IMR-90 (cell line): ENCODE data around the gene GRIPAP1. TPM values are rescaled to one million over a fixed set of nuclear protein-coding genes. Genes with fewer than 3 reads are reported as not detected.

Experiments used
- ATAC-seq: fragments of 200-7000 bp; cut with Tn5 transposase; 2 replicates; pipeline ENCODE4 v1.9.1; 2020; ENCODE audit warnings: low read depth, mild to moderate bottlenecking, moderate library complexity
- BruUV-seq: library from RNA; stranded (reverse); fragments of 400-500 nt; replicated peaks from 2 replicates; lab custom pipeline; 2021; lab: Mats Ljungman, UMichigan
- CTCF ChIA-PET: fragments of 300-600 bp; formaldehyde crosslinking; extraction: SDS; loops from one replicate; lab custom pipeline; 2021; ENCODE audit warnings: antibody characterized with exemption; lab: Yijun Ruan, JAX
- POLR2A ChIA-PET: fragments of 300-600 bp; sonication (Branson Sonifier 250); formaldehyde crosslinking; loops from one replicate; lab custom pipeline; 2022; ENCODE audit warnings: antibody characterized with exemption; ENCODE audit not compliant: unreplicated experiment; lab: Charles Lee
- DNase-seq: peaks from one replicate; pipeline ENCODE4 v3.0.0; 2013
- H2AFZ ChIP-seq: replicated peaks from 2 replicates; pipeline ENCODE3; 2013; ENCODE audit warnings: low read length, mild to moderate bottlenecking; ENCODE audit not compliant: poor library complexity
- H2AK5ac ChIP-seq: 2 replicates; pipeline ENCODE4 v1.6.1; 2013; ENCODE audit warnings: low read depth, low read length, inconsistent platforms
- H2AK9ac ChIP-seq: replicated peaks from 2 replicates; pipeline ENCODE3; 2013; ENCODE audit warnings: mild to moderate bottlenecking, low read depth, low read length, moderate library complexity; ENCODE audit not compliant: poor library complexity
- H2BK120ac ChIP-seq: 2 replicates; pipeline ENCODE4 v1.6.1; 2013; ENCODE audit warnings: low read depth, low read length, inconsistent platforms
- H2BK15ac ChIP-seq: 3 replicates; pipeline ENCODE4 v1.6.1; 2013; ENCODE audit warnings: low read depth, low read length, inconsistent platforms
- H2BK20ac ChIP-seq: 2 replicates; pipeline ENCODE4 v1.6.1; 2013; ENCODE audit warnings: low read depth, mild to moderate bottlenecking, inconsistent platforms, low read length, moderate library complexity
- H2BK5ac ChIP-seq: 2 replicates; pipeline ENCODE4 v1.6.1; 2013; ENCODE audit warnings: mild to moderate bottlenecking, low read depth, low read length, inconsistent platforms; ENCODE audit not compliant: poor library complexity, severe bottlenecking
- H3K14ac ChIP-seq: replicated peaks from 2 replicates; pipeline ENCODE4 v1.6.1; 2013; ENCODE audit warnings: low read depth, low read length, inconsistent platforms
- H3K18ac ChIP-seq: 2 replicates; pipeline ENCODE4 v1.6.1; 2013; ENCODE audit warnings: low read depth, low read length, control low read depth
- H3K23ac ChIP-seq: 2 replicates; pipeline ENCODE4 v1.6.1; 2013; ENCODE audit warnings: low read depth, low read length, inconsistent platforms
- H3K27ac ChIP-seq: 2 replicates; pipeline ENCODE4 v1.5.1; 2013; ENCODE audit warnings: mild to moderate bottlenecking, control low read depth, low read length; ENCODE audit not compliant: insufficient read depth
- H3K27me3 ChIP-seq: 2 replicates; pipeline ENCODE4 v1.6.1; 2013; ENCODE audit warnings: low read length; ENCODE audit not compliant: control insufficient read depth, insufficient read depth
- H3K36me3 ChIP-seq: 2 replicates; pipeline ENCODE4 v1.6.1; 2013; ENCODE audit warnings: low read length, mixed read lengths; ENCODE audit not compliant: control insufficient read depth, insufficient read depth
- H3K4ac ChIP-seq: 2 replicates; pipeline ENCODE4 v1.6.1; 2013; ENCODE audit warnings: low read depth, low read length, inconsistent platforms
- H3K4me1 ChIP-seq: 2 replicates; pipeline ENCODE4 v1.6.1; 2013; ENCODE audit warnings: low read length, mixed read lengths; ENCODE audit not compliant: control insufficient read depth, insufficient read depth
- H3K4me2 ChIP-seq: 2 replicates; pipeline ENCODE4 v1.6.1; 2013; ENCODE audit warnings: low read depth, mild to moderate bottlenecking, control low read depth, low read length, moderate library complexity
- H3K4me3 ChIP-seq: 2 replicates; pipeline ENCODE4 v1.5.1; 2013; ENCODE audit warnings: low read depth, mild to moderate bottlenecking, control low read depth, low read length, moderate library complexity; ENCODE audit not compliant: insufficient read depth
- H3K56ac ChIP-seq: 2 replicates; pipeline ENCODE4 v1.6.1; 2013; ENCODE audit warnings: low read length, inconsistent platforms; ENCODE audit not compliant: insufficient read depth; ENCODE audit errors: extremely low read depth
- H3K79me1 ChIP-seq, 2 experiments: 2 replicates each; pipeline ENCODE4 v1.6.1; 2013; ENCODE audit warnings: low read length in 2 of 2, inconsistent platforms in 1 of 2, low read depth in 1 of 2
- H3K9ac ChIP-seq: 2 replicates; pipeline ENCODE4 v1.6.1; 2013; ENCODE audit warnings: low read depth, low read length, control low read depth
- H3K9me1 ChIP-seq: 2 replicates; pipeline ENCODE4 v1.6.1; 2013; ENCODE audit warnings: low read length, inconsistent platforms; ENCODE audit not compliant: insufficient read depth
- H3K9me3 ChIP-seq: 2 replicates; pipeline ENCODE4 v1.6.1; 2013; ENCODE audit warnings: low read length; ENCODE audit not compliant: control insufficient read depth, insufficient read depth
- H4K20me1 ChIP-seq: 2 replicates; pipeline ENCODE4 v1.6.1; 2013; ENCODE audit warnings: low read length, inconsistent platforms; ENCODE audit not compliant: insufficient read depth
- H4K5ac ChIP-seq: 2 replicates; pipeline ENCODE4 v1.6.1; 2013; ENCODE audit warnings: mild to moderate bottlenecking, low read depth, low read length, control low read depth
- H4K8ac ChIP-seq, 2 experiments: 2 replicates each; pipeline ENCODE4 v1.6.1; 2013; ENCODE audit warnings: low read depth in 2 of 2, low read length in 2 of 2, control low read depth in 1 of 2, inconsistent platforms in 1 of 2
- H4K91ac ChIP-seq: 2 replicates; pipeline ENCODE4 v1.6.1; 2013; ENCODE audit warnings: low read depth, low read length, inconsistent platforms; ENCODE audit not compliant: insufficient read depth
- CHD1 ChIP-seq: IDR thresholded peaks from 2 replicates; pipeline ENCODE4 v1.6.1; 2012; ENCODE audit warnings: low read depth, low read length, improper control_type of control experiment
- FOS ChIP-seq: fragments of 150-350 bp; IDR thresholded peaks from 2 replicates; pipeline ENCODE4 v1.6.1; 2016; ENCODE audit warnings: low read depth, low read length
- MAFK ChIP-seq: IDR thresholded peaks from 2 replicates; pipeline ENCODE4 v1.6.1; 2012; ENCODE audit warnings: low read depth, low read length, improper control_type of control experiment
- MXI1 ChIP-seq: IDR thresholded peaks from 2 replicates; pipeline ENCODE4 v1.6.1; 2012; ENCODE audit warnings: low read depth, mild to moderate bottlenecking, low read length, moderate library complexity, borderline replicate concordance
- POLR2A ChIP-seq: IDR thresholded peaks from 2 replicates; pipeline ENCODE4 v1.6.1; 2012; ENCODE audit warnings: mild to moderate bottlenecking, low read depth, low read length
- RFX5 ChIP-seq: IDR thresholded peaks from 2 replicates; pipeline ENCODE4 v1.8.0; 2012; ENCODE audit warnings: low read depth, mild to moderate bottlenecking, low read length, moderate library complexity
- USF2 ChIP-seq: fragments of 150-350 bp; IDR thresholded peaks from 2 replicates; pipeline ENCODE4 v1.6.1; 2017; ENCODE audit warnings: mild to moderate bottlenecking, antibody characterized with exemption, low read length, low read depth
- WGBS, 2 experiments: methylation state at CpG; one replicate each; pipeline versions ENCODE4 v1.1.5 to v1.1.7; 2013; ENCODE audit warnings: missing lambda C conversion rate in 2 of 2; ENCODE audit not compliant: insufficient read length in 1 of 2; ENCODE audit errors: extremely low coverage in 2 of 2; 5-methylcytosine and 5-hydroxymethylcytosine counted together
- dilution Hi-C: fragments of 300-500 bp; cut with HindIII; formaldehyde crosslinking; loops from one replicate; pipeline ENCODE4 v1.14.3; 2018; ENCODE audit warnings: low sequenced_read_pairs; ENCODE audit not compliant: unreplicated experiment
- in situ Hi-C: fragments of 300-500 bp; cut with MboI; formaldehyde crosslinking; loops from 3 replicates; pipeline ENCODE4 v1.14.3; 2019; ENCODE audit warnings: low sequenced_read_pairs, inconsistent platforms, mixed read lengths
- intact Hi-C: fragments of 100-400 bp; cut with micrococcal nuclease; formaldehyde crosslinking; loops from 2 replicates; pipeline ENCODE4 v1.10.0; 2022
- polyA plus RNA-seq, 3 experiments: library from polyadenylated mRNA; depleted of rRNA; stranded (reverse); fragments of >200 nt; gene quantifications; 2 replicates each; pipeline ENCODE4 v1.2.3, GENCODE V29; 2012; ENCODE audit warnings: low replicate concordance in 1 of 3
- total RNA-seq: library from RNA; depleted of rRNA; stranded (reverse); fragments of >200 nt; gene quantifications from 2 replicates; pipeline ENCODE4 v1.2.3, GENCODE V29; 2012
- TF ChIP-seq, protein P1 (sequence below): conservative IDR thresholded peaks from 2 replicates; pipeline ENCODE4 v1.5.1; 2012; ENCODE audit warnings: mild to moderate bottlenecking, low read depth, low read length, improper control_type of control experiment
- TF ChIP-seq, protein P2 (sequence below): fragments of 150-350 bp; IDR thresholded peaks from 2 replicates; pipeline ENCODE4 v1.6.1; 2016; ENCODE audit warnings: low read depth, mild to moderate bottlenecking, low read length, moderate library complexity, borderline replicate concordance

GRIPAP1 gene
- total and polyA plus RNA-seq, 2 of the 4 experiments (the other 2 are of a cell fraction) = 17.9 to 25.0 TPM

DNA sequence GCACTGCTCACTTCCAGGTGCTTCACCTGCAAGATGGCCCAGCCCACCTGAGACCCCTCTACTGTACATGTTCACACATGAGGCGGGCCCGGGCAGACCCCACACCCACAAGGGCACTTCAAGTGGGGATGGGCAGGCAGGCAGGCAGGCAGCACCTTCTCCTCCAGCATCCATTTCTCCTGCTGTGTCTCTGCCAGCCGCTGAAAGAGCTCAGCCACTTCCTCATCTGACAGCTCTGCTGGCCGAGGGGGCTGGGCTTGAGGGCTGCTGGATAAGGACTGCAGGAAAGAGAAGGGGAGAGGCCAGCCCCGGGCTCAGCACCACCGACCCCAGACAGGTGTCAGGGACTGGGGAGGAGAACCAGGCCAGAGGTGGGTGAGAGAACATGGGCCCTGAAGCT, 26.0 kb downstream of the GRIPAP1 start:
- no peaks in the 10 kb centered on the region for H3K79me1 ChIP-seq
- no peaks in the 10 kb centered on the region for H3K9me3 ChIP-seq
- WGBS, 2 experiments = no CpG with 5 or more reads among the region's 6 CpGs
- H4K8ac ChIP-seq = no peak overlapping the region
- peaks cover 15% of the 10 kb centered on the region for H3K36me3 ChIP-seq
- no peak overlapping the region for H2AK5ac ChIP-seq
- DNase-seq (no peak), ATAC-seq (no peak)
- H3K14ac ChIP-seq = no peak overlapping the region
- no peak overlapping the region for H3K9ac ChIP-seq
- dilution Hi-C loops (no loop called here), intact Hi-C loops (no loop called here), in situ Hi-C loops (no loop called here)
- H3K56ac ChIP-seq = no peak overlapping the region
- H3K4me1 ChIP-seq = 0 out of 2 replicates have a peak, but pooled peaks cover 2% of the 10 kb centered on the region
- ChIA-PET CTCF (no interaction called here), POLR2A (no interaction called here)
- no peak overlapping the region for H2AK9ac ChIP-seq
- H2BK120ac ChIP-seq = no peak overlapping the region
- TF ChIP-seq USF2 (no peak), FOS (no peak), POLR2A (no peak), MXI1 (no peak), RFX5 (no peak), MAFK (no peak), CHD1 (no peak)
- TF ChIP-seq, protein P1, sequence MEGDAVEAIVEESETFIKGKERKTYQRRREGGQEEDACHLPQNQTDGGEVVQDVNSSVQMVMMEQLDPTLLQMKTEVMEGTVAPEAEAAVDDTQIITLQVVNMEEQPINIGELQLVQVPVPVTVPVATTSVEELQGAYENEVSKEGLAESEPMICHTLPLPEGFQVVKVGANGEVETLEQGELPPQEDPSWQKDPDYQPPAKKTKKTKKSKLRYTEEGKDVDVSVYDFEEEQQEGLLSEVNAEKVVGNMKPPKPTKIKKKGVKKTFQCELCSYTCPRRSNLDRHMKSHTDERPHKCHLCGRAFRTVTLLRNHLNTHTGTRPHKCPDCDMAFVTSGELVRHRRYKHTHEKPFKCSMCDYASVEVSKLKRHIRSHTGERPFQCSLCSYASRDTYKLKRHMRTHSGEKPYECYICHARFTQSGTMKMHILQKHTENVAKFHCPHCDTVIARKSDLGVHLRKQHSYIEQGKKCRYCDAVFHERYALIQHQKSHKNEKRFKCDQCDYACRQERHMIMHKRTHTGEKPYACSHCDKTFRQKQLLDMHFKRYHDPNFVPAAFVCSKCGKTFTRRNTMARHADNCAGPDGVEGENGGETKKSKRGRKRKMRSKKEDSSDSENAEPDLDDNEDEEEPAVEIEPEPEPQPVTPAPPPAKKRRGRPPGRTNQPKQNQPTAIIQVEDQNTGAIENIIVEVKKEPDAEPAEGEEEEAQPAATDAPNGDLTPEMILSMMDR = no peak
- TF ChIP-seq, protein P2, sequence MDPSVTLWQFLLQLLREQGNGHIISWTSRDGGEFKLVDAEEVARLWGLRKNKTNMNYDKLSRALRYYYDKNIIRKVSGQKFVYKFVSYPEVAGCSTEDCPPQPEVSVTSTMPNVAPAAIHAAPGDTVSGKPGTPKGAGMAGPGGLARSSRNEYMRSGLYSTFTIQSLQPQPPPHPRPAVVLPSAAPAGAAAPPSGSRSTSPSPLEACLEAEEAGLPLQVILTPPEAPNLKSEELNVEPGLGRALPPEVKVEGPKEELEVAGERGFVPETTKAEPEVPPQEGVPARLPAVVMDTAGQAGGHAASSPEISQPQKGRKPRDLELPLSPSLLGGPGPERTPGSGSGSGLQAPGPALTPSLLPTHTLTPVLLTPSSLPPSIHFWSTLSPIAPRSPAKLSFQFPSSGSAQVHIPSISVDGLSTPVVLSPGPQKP = no peak
- no peaks in the 10 kb centered on the region for H4K20me1 ChIP-seq
- no peak overlapping the region for H3K4ac ChIP-seq
- no peak overlapping the region for H2BK20ac ChIP-seq
- no peak overlapping the region for H3K4me3 ChIP-seq
- no peak overlapping the region for H4K91ac ChIP-seq
- H3K23ac ChIP-seq = no peak overlapping the region
- H3K27me3 ChIP-seq = no peaks in the 10 kb centered on the region
- H2BK5ac ChIP-seq = no peak overlapping the region
- no peaks in the 10 kb centered on the region for H3K9me1 ChIP-seq
- no peak overlapping the region for H4K5ac ChIP-seq
- BruUV-seq = no TSS peak
- no peak overlapping the region for H3K4me2 ChIP-seq
- H3K27ac ChIP-seq = no peak overlapping the region
- no peak overlapping the region for H2BK15ac ChIP-seq
- H3K18ac ChIP-seq = no peak overlapping the region
- H2AFZ ChIP-seq = no peak overlapping the region
